MCF 10A (cell line): ENCODE data around the gene REXO1. TPM values are rescaled to one million over a fixed set of nuclear protein-coding genes. Genes with fewer than 3 reads are reported as not detected.

Source experiments
- BruUV-seq: library from RNA; stranded (reverse); fragments of 400-500 nt; replicated peaks from 2 replicates; lab custom pipeline; 2021; lab: Mats Ljungman, UMichigan
- CTCF ChIA-PET: fragments of 300-600 bp; sonication (Branson Sonifier 250); formaldehyde crosslinking; extraction: SDS; loops from one replicate; lab custom pipeline; 2021; ENCODE audit warnings: antibody characterized with exemption, inconsistent platforms; lab: Yijun Ruan, JAX
- POLR2A ChIA-PET: fragments of 300-600, 350-650 bp; sonication (Branson Sonifier 250); formaldehyde crosslinking; extraction: SDS; loops from one replicate; lab custom pipeline; 2020; ENCODE audit warnings: antibody characterized with exemption, inconsistent platforms; lab: Yijun Ruan, JAX
- DNase-seq: peaks from one replicate; pipeline ENCODE4 v3.0.0-alpha.2; 2018; ENCODE audit not compliant: unreplicated experiment
- H3K27ac Mint-ChIP-seq: one replicate; pipeline ENCODE4 v1.8.0; 2022; ENCODE audit warnings: mild to moderate bottlenecking, low read depth, mixed read lengths; ENCODE audit not compliant: unreplicated experiment
- H3K27me3 Mint-ChIP-seq: one replicate; pipeline ENCODE4 v1.8.0; 2022; ENCODE audit warnings: mixed read lengths; ENCODE audit not compliant: insufficient read depth, unreplicated experiment
- H3K36me3 Mint-ChIP-seq: one replicate; pipeline ENCODE4 v1.8.0; 2022; ENCODE audit warnings: mild to moderate bottlenecking, moderate library complexity, mixed read lengths; ENCODE audit not compliant: insufficient read depth, unreplicated experiment
- H3K4me1 Mint-ChIP-seq: one replicate; pipeline ENCODE4 v1.8.0; 2022; ENCODE audit warnings: mixed read lengths; ENCODE audit not compliant: insufficient read depth, unreplicated experiment
- H3K4me3 Mint-ChIP-seq: one replicate; pipeline ENCODE4 v1.8.0; 2022; ENCODE audit warnings: mild to moderate bottlenecking, moderate library complexity, mixed read lengths; ENCODE audit not compliant: unreplicated experiment
- H3K9me3 Mint-ChIP-seq: one replicate; pipeline ENCODE4 v1.8.0; 2022; ENCODE audit warnings: mixed read lengths; ENCODE audit not compliant: unreplicated experiment
- CTCF ChIP-seq: fragments of 200-600 bp; IDR thresholded peaks from one replicate; pipeline ENCODE4 v1.8.0; 2022; ENCODE audit warnings: antibody characterized with exemption, mild to moderate bottlenecking; ENCODE audit not compliant: unreplicated experiment
- intact Hi-C: fragments of 100-400 bp; cut with micrococcal nuclease; formaldehyde crosslinking; loops from 2 replicates; pipeline ENCODE4 v1.14.1; 2022
- total RNA-seq: library from RNA; stranded (reverse); gene quantifications from 2 replicates; pipeline ENCODE4 v1.2.3, GENCODE V29; 2022

Gene REXO1
- total RNA-seq, 1 experiment from 2014 or later = 36.4 TPM

- BruUV-seq = no TSS peak
- ChIA-PET CTCF (interaction anchor here (0.6 to 1.3 kb wide), 5 partner anchors 9 to 122 kb away, joined by 3 to 6 read pairs (median 3); no protein-coding TSS in a partner anchor), POLR2A (no interaction called here)
- no peak overlapping the region for H3K4me3 Mint-ChIP-seq
- no peaks in the 10 kb centered on the region for H3K36me3 Mint-ChIP-seq
- H3K27ac Mint-ChIP-seq = no peak overlapping the region
- intact Hi-C loops = no loop called here
- H3K9me3 Mint-ChIP-seq = no peaks in the 10 kb centered on the region
- peaks cover 34% of the 10 kb centered on the region for H3K4me1 Mint-ChIP-seq
- H3K27me3 Mint-ChIP-seq = no peaks in the 10 kb centered on the region
- no peak for DNase-seq
- TF ChIP-seq CTCF = no peak
These were observed 71.6 kb downstream of the REXO1 start for GRCh38 chr19:1776606-1777147.

DNA sequence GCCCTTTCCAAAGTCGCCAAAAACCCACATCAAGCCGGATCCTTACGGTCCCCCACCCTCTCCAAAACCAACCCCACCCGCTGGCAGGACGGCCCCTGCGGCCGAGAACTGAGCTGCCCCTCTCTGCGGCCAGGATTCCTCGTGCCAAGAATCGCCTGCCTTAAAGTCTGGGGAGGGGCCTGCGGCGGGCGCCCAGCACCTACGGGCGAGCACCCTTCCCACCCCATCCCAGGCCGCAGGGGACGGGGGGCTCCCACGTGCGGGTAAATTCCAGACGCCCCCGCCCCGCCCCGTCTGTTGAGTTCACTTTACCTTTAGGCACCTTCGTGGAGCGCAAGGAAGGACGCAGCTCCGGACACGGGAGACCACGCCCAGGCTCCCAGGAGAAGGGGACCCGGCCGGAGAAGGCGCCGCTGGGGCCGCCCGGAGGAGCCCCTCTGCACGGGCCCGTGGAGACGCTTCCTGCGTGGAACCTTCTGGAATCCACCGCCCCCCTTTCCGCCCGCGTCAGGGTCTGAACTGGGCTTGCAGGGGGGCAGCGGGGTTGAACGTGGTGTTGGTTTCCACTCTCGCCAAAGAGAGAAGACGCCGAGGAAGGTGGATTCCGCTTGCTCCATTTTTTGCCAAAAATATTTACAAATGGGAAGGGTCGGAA lies 72.2 kb downstream of the REXO1 start:
- ChIA-PET CTCF (interaction anchor here (0.7 to 1.3 kb wide), 2 partner anchors 19 to 34 kb away, joined by 3 to 6 read pairs; no protein-coding TSS in a partner anchor), POLR2A (no interaction called here)
- peaks cover under 1% of the 10 kb centered on the region for H3K9me3 Mint-ChIP-seq
- no peak overlapping the region for H3K4me3 Mint-ChIP-seq
- no peak overlapping the region for H3K27ac Mint-ChIP-seq
- no peak for TF ChIP-seq CTCF
- DNase-seq = no peak
- BruUV-seq = no TSS peak
- H3K36me3 Mint-ChIP-seq = no peaks in the 10 kb centered on the region
- H3K4me1 Mint-ChIP-seq = peaks cover 34% of the 10 kb centered on the region
- no peaks in the 10 kb centered on the region for H3K27me3 Mint-ChIP-seq
- intact Hi-C loops = no loop called here

GRCh38 chr19:1774989-1775772 lies 73.1 kb downstream of the REXO1 start:
- no peak for DNase-seq
- ChIA-PET CTCF (interaction anchor here (0.6 kb wide), 1 partner anchor 733 kb away, joined by 3 read pairs; no protein-coding TSS in a partner anchor), POLR2A (no interaction called here)
- intact Hi-C loops = no loop called here
- Mint-ChIP-seq H3K27me3 (no peaks in the 10 kb centered on the region), H3K4me3 (peak overlapping the region; percentile 43), H3K27ac (peak overlapping the region; percentile 74), H3K4me1 (peaks cover 34% of the 10 kb centered on the region), H3K9me3 (peaks cover 8% of the 10 kb centered on the region), H3K36me3 (no peaks in the 10 kb centered on the region)
- BruUV-seq = no TSS peak
- TF ChIP-seq CTCF = peak; percentile 72

DNA sequence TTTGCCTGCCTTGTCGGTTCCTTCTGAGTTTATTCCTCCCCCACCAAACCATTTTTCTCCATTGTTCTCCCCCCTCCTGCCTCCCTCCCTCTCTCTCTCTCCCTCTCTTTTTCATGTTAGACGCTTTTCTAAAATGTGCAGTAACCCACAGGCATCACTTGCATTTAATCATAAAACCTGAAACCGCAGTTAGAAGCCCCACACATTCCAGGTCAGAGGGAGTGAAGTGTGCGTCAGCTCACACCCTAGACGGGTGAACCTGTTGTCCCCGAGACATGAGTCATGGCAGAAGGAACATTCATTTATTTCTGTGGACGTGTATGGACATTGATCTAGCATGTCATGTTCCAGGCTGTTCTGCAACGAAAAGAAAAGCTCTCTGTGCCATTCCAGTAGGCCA lies 75.1 kb downstream of the REXO1 start:
- Mint-ChIP-seq H3K9me3 (peaks cover 8% of the 10 kb centered on the region), H3K4me1 (peaks cover 29% of the 10 kb centered on the region), H3K36me3 (no peaks in the 10 kb centered on the region), H3K27ac (peak overlapping the region; percentile 44), H3K4me3 (peak overlapping the region; percentile 24), H3K27me3 (no peaks in the 10 kb centered on the region)
- BruUV-seq = no TSS peak
- POLR2A ChIA-PET = interaction anchor here (0.6 to 1.6 kb wide), 15 partner anchors 8 to 520 kb away, joined by 3 to 23 read pairs (median 3); partner anchors contain the start of genes MBD3, TCF3 and UQCR11
- intact Hi-C loops = no loop called here
- peak; percentile 93 for DNase-seq
- CTCF ChIA-PET = interaction anchor here (0.6 to 5.6 kb wide), 9 partner anchors 9 to 265 kb away, joined by 3 to 54 read pairs (median 3); no protein-coding TSS in a partner anchor
- no peak for TF ChIP-seq CTCF
